Measurements from ENCODE around the gene ZBTB46.

Gene ZBTB46

GRCh38 chr20:63829603-63829944 lies 1.5 kb downstream of the ZBTB46 start:
- DNase-seq (ENCODE audit: low read depth), result peak; percentile 55
- TF ChIP-seq CTCF (conservative IDR thresholded peaks at IDR 0.05; ENCODE audit: low read depth, low read length), result no peak

GRCh38 chr20:63828951-63829350 lies 2.1 kb downstream of the ZBTB46 start:
- H3K4me3 ChIP-seq (ENCODE audit: low read depth, low read length), result peak overlapping the region; percentile 63
- TF ChIP-seq CTCF (conservative IDR thresholded peaks at IDR 0.05; ENCODE audit: low read depth, low read length), result no peak
- DNase-seq (ENCODE audit: low read depth), result no peak

More at GRCh38 chr20:63829603-63829944, 1.5 kb downstream of the ZBTB46 start:
- H3K4me3 ChIP-seq (ENCODE audit: low read depth, low read length), result peak overlapping the region; percentile 63

- TF ChIP-seq CTCF (conservative IDR thresholded peaks at IDR 0.05; ENCODE audit: low read depth, low read length), result no peak
- no peak for DNase-seq (ENCODE audit: low read depth)
- H3K4me3 ChIP-seq (ENCODE audit: low read depth, low read length), result peak overlapping the region; percentile 63
These were observed 2.5 kb downstream of the ZBTB46 start for GRCh38 chr20:63828545-63828944.

- no peak for TF ChIP-seq CTCF (conservative IDR thresholded peaks at IDR 0.05; ENCODE audit: low read depth, low read length)
- peak overlapping the region; percentile 63 for H3K4me3 ChIP-seq (ENCODE audit: low read depth, low read length)
- no peak for DNase-seq (ENCODE audit: low read depth)
These were observed 2.9 kb downstream of the ZBTB46 start for GRCh38 chr20:63828124-63828523.

- DNase-seq (ENCODE audit: low read depth), result no peak
- H3K4me3 ChIP-seq (ENCODE audit: low read depth, low read length), result peak overlapping the region; percentile 5
- no peak for TF ChIP-seq CTCF (conservative IDR thresholded peaks at IDR 0.05; ENCODE audit: low read depth, low read length)
These were observed 4.3 kb downstream of the ZBTB46 start for GRCh38 chr20:63826753-63827152.

- H3K4me3 ChIP-seq (ENCODE audit: low read depth, low read length), result no peak overlapping the region
- TF ChIP-seq CTCF (conservative IDR thresholded peaks at IDR 0.05; ENCODE audit: low read depth, low read length), result no peak
- DNase-seq (ENCODE audit: low read depth), result no peak
These were observed 5.5 kb downstream of the ZBTB46 start for GRCh38 chr20:63825331-63826118.

- no peak overlapping the region for H3K4me3 ChIP-seq (ENCODE audit: low read depth, low read length)
- DNase-seq (ENCODE audit: low read depth), result peak; percentile 37
- no peak for TF ChIP-seq CTCF (conservative IDR thresholded peaks at IDR 0.05; ENCODE audit: low read depth, low read length)
These were observed 7.3 kb downstream of the ZBTB46 start for GRCh38 chr20:63823691-63824311.

Measured in choroid plexus epithelial cell (primary cell).